Measurements from ENCODE around the gene MMP23B.

DNA sequence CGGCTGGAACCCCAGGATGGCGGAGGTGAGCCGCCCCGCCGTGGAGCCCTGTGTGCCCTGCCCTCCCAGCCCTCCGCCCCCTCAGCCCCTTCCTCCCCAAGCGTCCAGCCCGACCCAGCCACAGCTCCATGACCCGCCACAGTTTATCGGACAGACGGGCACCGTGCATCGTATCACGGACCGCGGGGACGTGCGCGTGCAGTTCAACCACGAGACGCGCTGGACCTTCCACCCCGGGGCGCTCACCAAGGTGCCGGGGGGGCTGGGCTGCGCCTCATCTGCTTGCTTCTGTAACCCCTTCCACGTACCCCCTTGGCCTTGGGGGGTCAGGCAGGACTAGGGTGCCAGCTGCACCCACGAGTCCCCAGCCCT is 6.6 kb upstream of the MMP23B start:
- TF ChIP-seq, protein P1, sequence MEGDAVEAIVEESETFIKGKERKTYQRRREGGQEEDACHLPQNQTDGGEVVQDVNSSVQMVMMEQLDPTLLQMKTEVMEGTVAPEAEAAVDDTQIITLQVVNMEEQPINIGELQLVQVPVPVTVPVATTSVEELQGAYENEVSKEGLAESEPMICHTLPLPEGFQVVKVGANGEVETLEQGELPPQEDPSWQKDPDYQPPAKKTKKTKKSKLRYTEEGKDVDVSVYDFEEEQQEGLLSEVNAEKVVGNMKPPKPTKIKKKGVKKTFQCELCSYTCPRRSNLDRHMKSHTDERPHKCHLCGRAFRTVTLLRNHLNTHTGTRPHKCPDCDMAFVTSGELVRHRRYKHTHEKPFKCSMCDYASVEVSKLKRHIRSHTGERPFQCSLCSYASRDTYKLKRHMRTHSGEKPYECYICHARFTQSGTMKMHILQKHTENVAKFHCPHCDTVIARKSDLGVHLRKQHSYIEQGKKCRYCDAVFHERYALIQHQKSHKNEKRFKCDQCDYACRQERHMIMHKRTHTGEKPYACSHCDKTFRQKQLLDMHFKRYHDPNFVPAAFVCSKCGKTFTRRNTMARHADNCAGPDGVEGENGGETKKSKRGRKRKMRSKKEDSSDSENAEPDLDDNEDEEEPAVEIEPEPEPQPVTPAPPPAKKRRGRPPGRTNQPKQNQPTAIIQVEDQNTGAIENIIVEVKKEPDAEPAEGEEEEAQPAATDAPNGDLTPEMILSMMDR (IDR thresholded peaks at IDR 0.05) = no peak
- no peak for TF ChIP-seq POLR2A (IDR thresholded peaks at IDR 0.05)

Measured in Peyer's patch (tissue), 4 donors.